Measurements from ENCODE around the gene COLEC12.

COLEC12 gene

GRCh38 chr18:435940-436339 is 64.6 kb downstream of the COLEC12 start:
- DNase-seq (ENCODE audit: low spot score) = no peak

GRCh38 chr18:434410-434809 is 66.1 kb downstream of the COLEC12 start:
- DNase-seq (ENCODE audit: low spot score) = no peak

- no peak for DNase-seq (ENCODE audit: low spot score)
Measured at GRCh38 chr18:433960-434359, 66.5 kb downstream of the COLEC12 start.

GRCh38 chr18:433298-433697 is 67.2 kb downstream of the COLEC12 start:
- no peak for DNase-seq (ENCODE audit: low spot score)

- DNase-seq (ENCODE audit: low spot score) = no peak
Measured at GRCh38 chr18:432791-433190, 67.7 kb downstream of the COLEC12 start.

- no peak for DNase-seq (ENCODE audit: low spot score)
Measured at GRCh38 chr18:429030-429429, 71.5 kb downstream of the COLEC12 start.

- no peak for DNase-seq (ENCODE audit: low spot score)
Measured at GRCh38 chr18:427005-427404, 73.5 kb downstream of the COLEC12 start.

GRCh38 chr18:425106-425745 is 75.3 kb downstream of the COLEC12 start:
- no peak for DNase-seq (ENCODE audit: low spot score)

- no peak for DNase-seq (ENCODE audit: low spot score)
Measured at GRCh38 chr18:424668-425067, 75.8 kb downstream of the COLEC12 start.

GRCh38 chr18:424071-424661 is 76.3 kb downstream of the COLEC12 start:
- no peak for DNase-seq (ENCODE audit: low spot score)

- DNase-seq (ENCODE audit: low spot score) = no peak
Measured at GRCh38 chr18:422966-423365, 77.5 kb downstream of the COLEC12 start.

GRCh38 chr18:421247-422155 is 79.0 kb downstream of the COLEC12 start:
- DNase-seq (ENCODE audit: low spot score) = no peak

- DNase-seq (ENCODE audit: low spot score) = no peak
Measured at GRCh38 chr18:420661-421246, 79.7 kb downstream of the COLEC12 start.

- DNase-seq (ENCODE audit: low spot score) = no peak
Measured at GRCh38 chr18:419541-420175, 80.8 kb downstream of the COLEC12 start.

GRCh38 chr18:417495-417894 is 83.0 kb downstream of the COLEC12 start:
- no peak for DNase-seq (ENCODE audit: low spot score)

GRCh38 chr18:416930-417329 is 83.6 kb downstream of the COLEC12 start:
- DNase-seq (ENCODE audit: low spot score) = no peak

GRCh38 chr18:415617-416612 is 84.6 kb downstream of the COLEC12 start:
- no peak for DNase-seq (ENCODE audit: low spot score)

GRCh38 chr18:415047-415446 is 85.5 kb downstream of the COLEC12 start:
- no peak for DNase-seq (ENCODE audit: low spot score)

GRCh38 chr18:413233-413632 is 87.3 kb downstream of the COLEC12 start:
- DNase-seq (ENCODE audit: low spot score) = no peak

GRCh38 chr18:410047-410455 is 90.5 kb downstream of the COLEC12 start:
- no peak for DNase-seq (ENCODE audit: low spot score)

- DNase-seq (ENCODE audit: low spot score) = no peak
Measured at GRCh38 chr18:408367-408766, 92.1 kb downstream of the COLEC12 start.
